Activated CD4-positive, alpha-beta memory T cell treated with anti-CD3 and anti-CD28 coated beads for 36 hours (primary cell): ENCODE measurements around the gene TOX2. TPM values are rescaled to one million over a fixed set of nuclear protein-coding genes. Genes with fewer than 3 reads are reported as not detected.
A peak's percentile ranks its signal among the peaks of the same experiment; 100 is the strongest.

Experiments
- CTCF ChIA-PET: fragments of 350-600 bp; sonication (Branson Sonifier 250); formaldehyde crosslinking; loops from one replicate; lab custom pipeline; 2021; ENCODE audit warnings: antibody characterized with exemption, inconsistent platforms; lab: Charles Lee
- POLR2A ChIA-PET: fragments of 350-600 bp; sonication (Branson Sonifier 250); formaldehyde crosslinking; loops from one replicate; lab custom pipeline; 2021; ENCODE audit warnings: antibody characterized with exemption; lab: Charles Lee
- DNase-seq: peaks from one replicate; pipeline ENCODE4 v3.0.0-alpha.2; 2020
- H3K27ac Mint-ChIP-seq: one replicate; pipeline ENCODE4 v1.8.0; 2021; ENCODE audit warnings: mixed read lengths
- H3K27me3 Mint-ChIP-seq: one replicate; pipeline ENCODE4 v1.8.0; 2021; ENCODE audit warnings: mixed read lengths
- H3K36me3 Mint-ChIP-seq: one replicate; pipeline ENCODE4 v1.8.0; 2021; ENCODE audit warnings: mixed read lengths
- H3K4me1 Mint-ChIP-seq: one replicate; pipeline ENCODE4 v1.8.0; 2021; ENCODE audit warnings: low read depth, mixed read lengths
- H3K4me3 Mint-ChIP-seq: one replicate; pipeline ENCODE4 v1.8.0; 2021; ENCODE audit warnings: mild to moderate bottlenecking, mixed read lengths
- H3K9me3 Mint-ChIP-seq: one replicate; pipeline ENCODE4 v1.8.0; 2021; ENCODE audit warnings: mixed read lengths
- intact Hi-C: fragments of 100-400 bp; cut with micrococcal nuclease; formaldehyde crosslinking; loops from one replicate; pipeline ENCODE4 v1.15.1; 2023
- total RNA-seq, 2 experiments: library from RNA; stranded (reverse); gene quantifications; one replicate each; pipeline ENCODE4 v1.2.3, GENCODE V29; 2021

TOX2 gene
- total RNA-seq, 2 experiments from 2014 or later, result 2.2 to 2.5 TPM

DNA sequence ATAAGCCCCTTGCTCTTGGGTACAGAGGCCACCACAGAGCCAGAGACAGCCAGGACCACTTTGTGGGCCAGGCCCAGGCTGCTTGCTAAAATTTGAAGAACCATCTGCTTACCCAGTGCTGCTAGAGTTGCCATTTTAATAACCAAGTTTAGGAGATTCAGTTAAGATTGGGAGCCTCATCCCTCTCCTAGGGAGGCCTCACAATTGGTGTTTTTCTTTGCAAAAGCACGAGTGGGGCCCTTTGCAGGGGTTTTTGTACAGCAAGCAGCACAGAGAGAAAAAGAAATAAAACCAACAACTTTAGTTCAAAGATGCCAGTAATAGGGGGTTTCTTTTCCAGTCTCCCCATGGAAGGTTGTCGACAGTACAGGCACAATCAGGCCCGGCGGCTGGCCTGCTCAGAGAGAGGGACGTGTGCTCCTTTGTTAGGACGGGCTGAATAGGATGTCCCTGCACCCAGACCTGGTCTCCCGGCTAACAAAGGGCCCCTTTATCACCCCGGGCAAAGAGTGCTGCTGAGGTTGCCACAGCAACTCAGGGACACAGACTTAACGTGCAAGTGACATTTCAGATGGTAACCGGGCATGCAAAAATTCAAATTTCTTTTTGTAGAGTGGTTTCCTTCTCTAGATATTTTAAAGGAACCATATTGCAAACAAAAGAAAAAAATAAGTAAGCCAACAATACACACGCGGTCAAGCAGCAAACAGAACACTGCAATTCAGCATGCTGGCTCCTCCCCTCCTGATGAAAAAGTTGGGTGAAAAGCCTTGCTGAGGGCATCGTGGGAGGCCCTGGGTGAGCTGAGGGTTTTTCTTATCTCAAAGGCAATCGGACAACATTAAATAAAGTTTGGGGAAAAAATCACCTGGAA is 10.5 kb upstream of the TOX2 start:
- no peaks in the 10 kb centered on the region for H3K4me1 Mint-ChIP-seq
- ChIA-PET CTCF (no interaction called here), POLR2A (no interaction called here)
- H3K9me3 Mint-ChIP-seq, result peaks cover 19% of the 10 kb centered on the region
- H3K36me3 Mint-ChIP-seq, result no peaks in the 10 kb centered on the region
- no peak for DNase-seq
- no peak overlapping the region for H3K4me3 Mint-ChIP-seq
- H3K27me3 Mint-ChIP-seq, result no peaks in the 10 kb centered on the region
- intact Hi-C loops, result no loop called here
- H3K27ac Mint-ChIP-seq, result no peak overlapping the region

GRCh38 chr20:43904827-43905177 is 9.8 kb upstream of the TOX2 start:
- no peak overlapping the region for H3K27ac Mint-ChIP-seq
- no peak for DNase-seq
- H3K9me3 Mint-ChIP-seq, result peaks cover 19% of the 10 kb centered on the region
- H3K4me3 Mint-ChIP-seq, result no peak overlapping the region
- H3K36me3 Mint-ChIP-seq, result no peaks in the 10 kb centered on the region
- ChIA-PET POLR2A (no interaction called here), CTCF (no interaction called here)
- H3K4me1 Mint-ChIP-seq, result no peaks in the 10 kb centered on the region
- no peaks in the 10 kb centered on the region for H3K27me3 Mint-ChIP-seq
- intact Hi-C loops, result no loop called here

DNA sequence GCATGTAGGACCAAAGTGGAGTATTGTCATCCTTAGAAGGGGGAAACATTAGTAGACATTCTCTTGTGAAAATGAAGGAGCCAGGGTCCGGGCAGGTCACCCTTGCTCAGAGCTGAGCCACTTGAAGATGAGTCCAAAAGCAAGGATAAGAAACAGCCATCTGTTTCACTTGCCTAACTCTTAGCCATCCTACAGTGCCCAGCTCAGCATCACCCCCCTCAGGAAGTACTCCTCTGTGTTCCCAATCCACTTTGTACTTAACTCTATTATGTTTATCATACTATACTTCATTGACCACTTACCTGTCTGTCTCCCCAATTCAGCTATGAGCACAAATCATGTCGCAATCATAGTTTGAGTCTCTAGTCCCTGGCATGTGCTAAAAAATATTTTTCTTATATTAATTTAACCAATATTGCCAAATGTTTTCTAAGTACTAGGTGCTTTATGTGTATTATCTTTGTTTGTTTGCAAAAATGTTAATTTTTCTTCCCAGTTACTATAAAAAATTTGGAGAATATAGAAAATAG is 8.1 kb upstream of the TOX2 start:
- no peak overlapping the region for H3K27ac Mint-ChIP-seq
- ChIA-PET CTCF (no interaction called here), POLR2A (no interaction called here)
- peaks cover 11% of the 10 kb centered on the region for H3K9me3 Mint-ChIP-seq
- no peaks in the 10 kb centered on the region for H3K36me3 Mint-ChIP-seq
- no peak for DNase-seq
- H3K4me3 Mint-ChIP-seq, result no peak overlapping the region
- H3K4me1 Mint-ChIP-seq, result peaks cover 11% of the 10 kb centered on the region
- intact Hi-C loops, result no loop called here
- H3K27me3 Mint-ChIP-seq, result no peaks in the 10 kb centered on the region

DNA sequence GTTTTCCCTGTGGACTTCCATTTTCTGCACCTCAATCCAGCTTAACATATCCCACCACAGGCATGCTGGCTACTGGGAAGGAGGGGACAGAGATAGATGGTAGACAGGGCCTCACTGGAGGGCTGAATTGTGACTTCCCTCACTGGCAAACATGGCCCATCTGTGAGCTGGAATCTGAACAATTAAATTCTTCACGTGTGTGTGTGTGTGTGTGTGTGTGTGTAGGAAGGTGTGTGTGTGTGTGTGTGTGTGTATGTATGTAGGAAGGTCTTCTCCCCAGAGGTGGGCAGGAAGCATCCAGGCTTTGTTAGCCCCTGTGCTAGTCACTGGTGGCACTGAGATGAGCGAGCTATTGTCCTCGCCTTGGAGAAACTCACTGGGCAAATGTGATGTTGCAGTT is 5.4 kb upstream of the TOX2 start:
- Mint-ChIP-seq H3K4me1 (peaks cover 17% of the 10 kb centered on the region), H3K36me3 (peaks cover 4% of the 10 kb centered on the region), H3K4me3 (no peak overlapping the region), H3K9me3 (peaks cover 24% of the 10 kb centered on the region), H3K27ac (no peak overlapping the region), H3K27me3 (peaks cover 18% of the 10 kb centered on the region)
- ChIA-PET POLR2A (no interaction called here), CTCF (no interaction called here)
- no peak for DNase-seq
- intact Hi-C loops, result no loop called here

GRCh38 chr20:43909720-43910119 is 4.9 kb upstream of the TOX2 start:
- Mint-ChIP-seq H3K4me1 (peaks cover 17% of the 10 kb centered on the region), H3K9me3 (peaks cover 24% of the 10 kb centered on the region), H3K36me3 (peaks cover 4% of the 10 kb centered on the region), H3K4me3 (no peak overlapping the region), H3K27me3 (peaks cover 18% of the 10 kb centered on the region), H3K27ac (no peak overlapping the region)
- DNase-seq, result no peak
- intact Hi-C loops, result loop anchor here (5.0 to 10.0 kb wide), 2 partner anchors 62 to 165 kb away; no protein-coding TSS in a partner anchor
- CTCF ChIA-PET, result no interaction called here
- POLR2A ChIA-PET, result no interaction called here

- Mint-ChIP-seq H3K27ac (no peak overlapping the region), H3K4me3 (no peak overlapping the region), H3K27me3 (peaks cover 24% of the 10 kb centered on the region), H3K4me1 (peaks cover 24% of the 10 kb centered on the region), H3K36me3 (peaks cover 9% of the 10 kb centered on the region), H3K9me3 (peaks cover 24% of the 10 kb centered on the region)
- ChIA-PET POLR2A (no interaction called here), CTCF (interaction anchor here (0.7 kb wide), 1 partner anchor 160 kb away, joined by 3 read pairs; no protein-coding TSS in a partner anchor)
- intact Hi-C loops, result loop anchor here (5.0 to 10.0 kb wide), 2 partner anchors 63 to 164 kb away; no protein-coding TSS in a partner anchor
- DNase-seq, result peak; percentile 47
Observed at GRCh38 chr20:43910564-43910963, 4.1 kb upstream of the TOX2 start.

GRCh38 chr20:43911066-43911465 is 3.6 kb upstream of the TOX2 start:
- ChIA-PET CTCF (interaction anchor here (0.7 kb wide), 1 partner anchor 160 kb away, joined by 3 read pairs; no protein-coding TSS in a partner anchor), POLR2A (no interaction called here)
- peak; percentile 35 for DNase-seq
- intact Hi-C loops, result loop anchor here (5.0 to 10.0 kb wide), 2 partner anchors 64 to 164 kb away; no protein-coding TSS in a partner anchor
- Mint-ChIP-seq H3K4me1 (peaks cover 28% of the 10 kb centered on the region), H3K9me3 (peaks cover 24% of the 10 kb centered on the region), H3K27ac (peak overlapping the region; percentile 4), H3K4me3 (no peak overlapping the region), H3K27me3 (peaks cover 27% of the 10 kb centered on the region), H3K36me3 (peaks cover 9% of the 10 kb centered on the region)

GRCh38 chr20:43913291-43914025 is 1.2 kb upstream of the TOX2 start:
- peaks cover 18% of the 10 kb centered on the region for H3K9me3 Mint-ChIP-seq
- peaks cover 9% of the 10 kb centered on the region for H3K36me3 Mint-ChIP-seq
- no peak for DNase-seq
- H3K4me3 Mint-ChIP-seq, result peak overlapping the region; percentile 35
- peaks cover 44% of the 10 kb centered on the region for H3K27me3 Mint-ChIP-seq
- POLR2A ChIA-PET, result no interaction called here
- CTCF ChIA-PET, result no interaction called here
- peaks cover 39% of the 10 kb centered on the region for H3K4me1 Mint-ChIP-seq
- no peak overlapping the region for H3K27ac Mint-ChIP-seq
- intact Hi-C loops, result loop anchor here (2.0 to 10.0 kb wide), 4 partner anchors 37 to 163 kb away; no protein-coding TSS in a partner anchor

GRCh38 chr20:43915211-43916072 is 790 bp downstream of the TOX2 start:
- peaks cover 13% of the 10 kb centered on the region for H3K36me3 Mint-ChIP-seq
- peaks cover 16% of the 10 kb centered on the region for H3K9me3 Mint-ChIP-seq
- H3K27ac Mint-ChIP-seq, result peak overlapping the region; percentile 43
- peaks cover 37% of the 10 kb centered on the region for H3K4me1 Mint-ChIP-seq
- POLR2A ChIA-PET, result no interaction called here
- H3K27me3 Mint-ChIP-seq, result peaks cover 46% of the 10 kb centered on the region
- CTCF ChIA-PET, result no interaction called here
- H3K4me3 Mint-ChIP-seq, result peak overlapping the region; percentile 78
- intact Hi-C loops, result loop anchor here (2.0 to 10.0 kb wide), 3 partner anchors 35 to 165 kb away; no protein-coding TSS in a partner anchor
- peak; percentile 59 for DNase-seq

DNA sequence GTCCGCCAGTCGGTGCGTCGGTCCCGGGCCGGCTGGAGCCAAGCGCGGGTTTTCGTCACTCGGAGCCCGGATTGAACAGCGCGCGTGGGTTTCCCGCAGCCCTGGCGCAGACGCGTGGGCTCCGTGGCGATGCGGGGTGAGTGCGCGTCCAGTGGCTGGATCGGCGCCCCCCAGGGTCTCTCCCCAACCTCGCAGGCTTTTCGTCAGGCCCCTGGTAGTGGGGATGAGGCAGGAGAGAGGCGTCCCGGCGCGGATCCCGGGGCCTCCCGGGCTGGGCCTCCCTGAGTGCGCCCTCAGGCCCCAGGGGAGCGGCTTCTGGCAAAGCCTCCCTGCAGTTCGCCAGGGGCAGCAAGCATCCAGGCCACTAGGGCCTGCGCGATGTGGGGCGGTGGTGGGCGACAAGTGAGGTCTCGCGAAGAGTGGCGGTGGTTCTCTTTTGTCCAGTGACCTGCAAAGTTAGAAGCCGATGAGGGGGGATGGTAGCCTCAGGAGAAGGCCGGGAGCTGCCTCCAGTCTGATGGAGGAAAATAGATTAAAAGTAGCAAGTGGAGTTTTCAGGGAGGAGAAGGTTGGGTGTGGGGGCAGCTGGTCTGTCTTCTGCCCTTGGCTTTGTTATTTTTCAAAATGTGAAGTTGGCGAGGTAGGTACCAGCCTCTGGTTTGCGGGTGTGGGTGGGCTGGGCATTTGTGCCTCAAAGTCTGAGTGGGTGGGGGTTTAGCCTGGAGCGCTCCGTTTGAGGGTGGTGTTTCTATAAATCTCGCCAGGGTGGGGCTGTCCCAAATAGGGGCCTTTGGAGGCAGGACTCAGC is 1.6 kb downstream of the TOX2 start:
- intact Hi-C loops, result loop anchor here (10.0 kb wide), 1 partner anchor 159 kb away; no protein-coding TSS in a partner anchor
- H3K36me3 Mint-ChIP-seq, result peaks cover 13% of the 10 kb centered on the region
- ChIA-PET POLR2A (interaction anchor here (0.9 kb wide), 1 partner anchor 26 kb away, joined by 3 read pairs; no protein-coding TSS in a partner anchor), CTCF (no interaction called here)
- H3K4me1 Mint-ChIP-seq, result peaks cover 30% of the 10 kb centered on the region
- peaks cover 49% of the 10 kb centered on the region for H3K27me3 Mint-ChIP-seq
- H3K4me3 Mint-ChIP-seq, result peak overlapping the region; percentile 78
- DNase-seq, result peak; percentile 43
- H3K27ac Mint-ChIP-seq, result no peak overlapping the region
- H3K9me3 Mint-ChIP-seq, result peaks cover 16% of the 10 kb centered on the region
